Naive thymus-derived CD4-positive, alpha-beta T cell (primary cell): ENCODE measurements around the gene CHRNA4. TPM values are rescaled to one million over a fixed set of nuclear protein-coding genes. Genes with fewer than 3 reads are reported as not detected.
"Not testable (repeated sequence)": the region's sequence is repeated elsewhere in the genome, so short reads cannot be mapped to it uniquely, and the experiment has no call there.

Experiments
- ATAC-seq: fragments of 150-1000 bp; cut with Tn5 transposase; 2 replicates; pipeline ENCODE4 v1.10.0; 2021; ENCODE audit warnings: mild to moderate bottlenecking, moderate library complexity
- CTCF ChIA-PET: fragments of 350-600 bp; sonication (Branson Sonifier 250); formaldehyde crosslinking; loops from one replicate; lab custom pipeline; 2021; ENCODE audit warnings: antibody characterized with exemption; lab: Charles Lee
- POLR2A ChIA-PET: fragments of 350-600 bp; sonication (Branson Sonifier 250); formaldehyde crosslinking; loops from one replicate; lab custom pipeline; 2021; ENCODE audit warnings: antibody characterized with exemption, inconsistent platforms; lab: Charles Lee
- DNase-seq, 9 donors: peaks; one replicate each; pipeline versions ENCODE4 v3.0.0 to v3.0.0-alpha.2; 2020 to 2022; ENCODE audit warnings: mixed read lengths in 1 of 9
- H3K27ac ChIP-seq: one replicate; pipeline ENCODE4 v1.7.0; 2013; ENCODE audit warnings: mild to moderate bottlenecking, low read depth, low read length, moderate library complexity
- H3K27me3 ChIP-seq, 2 donors: one replicate each; pipeline ENCODE4 v1.7.0; 2013; ENCODE audit warnings: low read length in 2 of 2, mild to moderate bottlenecking in 2 of 2, moderate library complexity in 2 of 2; ENCODE audit not compliant: control insufficient read depth in 2 of 2, insufficient read depth in 2 of 2
- H3K36me3 ChIP-seq, 3 experiments: 1 replicate in 2 of 3; 2 replicates in 1 of 3; pipeline ENCODE4 v1.7.0; 2013; ENCODE audit warnings: low read length in 3 of 3, mild to moderate bottlenecking in 3 of 3, moderate library complexity in 1 of 3; ENCODE audit not compliant: insufficient read depth in 3 of 3, control insufficient read depth in 2 of 3
- H3K4me1 ChIP-seq, 2 donors: one replicate each; pipeline ENCODE4 v1.7.0; 2013; ENCODE audit warnings: low read length in 2 of 2, mild to moderate bottlenecking in 2 of 2, moderate library complexity in 1 of 2; ENCODE audit not compliant: control insufficient read depth in 2 of 2, insufficient read depth in 2 of 2
- H3K4me3 ChIP-seq: 2 replicates; pipeline ENCODE4 v1.7.0; 2013; ENCODE audit warnings: mild to moderate bottlenecking, low read length
- H3K9me3 ChIP-seq, 3 experiments: 1 replicate in 2 of 3; 2 replicates in 1 of 3; pipeline ENCODE4 v1.7.0; 2013; ENCODE audit warnings: low read length in 3 of 3; ENCODE audit not compliant: control insufficient read depth in 2 of 3
- H3K27ac Mint-ChIP-seq, 9 donors: one replicate each; pipeline ENCODE4 v1.8.0; 2020 to 2022; ENCODE audit warnings: mixed read lengths in 9 of 9, mild to moderate bottlenecking in 8 of 9, moderate library complexity in 5 of 9, inconsistent platforms in 2 of 9
- H3K27me3 Mint-ChIP-seq, 5 donors: one replicate each; pipeline ENCODE4 v1.8.0; 2021 to 2022; ENCODE audit warnings: mixed read lengths in 5 of 5, mild to moderate bottlenecking in 1 of 5
- H3K36me3 Mint-ChIP-seq, 5 donors: one replicate each; pipeline ENCODE4 v1.8.0; 2020 to 2022; ENCODE audit warnings: mixed read lengths in 5 of 5, mild to moderate bottlenecking in 3 of 5, inconsistent platforms in 1 of 5
- H3K4me1 Mint-ChIP-seq, 7 donors: one replicate each; pipeline ENCODE4 v1.8.0; 2020 to 2022; ENCODE audit warnings: mixed read lengths in 7 of 7, mild to moderate bottlenecking in 3 of 7, inconsistent platforms in 1 of 7
- H3K4me3 Mint-ChIP-seq, 10 donors: one replicate each; pipeline ENCODE4 v1.8.0; 2020 to 2022; ENCODE audit warnings: mild to moderate bottlenecking in 10 of 10, mixed read lengths in 10 of 10, moderate library complexity in 6 of 10, inconsistent platforms in 2 of 10
- H3K9me3 Mint-ChIP-seq, 11 donors: one replicate each; pipeline ENCODE4 v1.8.0; 2020 to 2022; ENCODE audit warnings: mixed read lengths in 11 of 11, mild to moderate bottlenecking in 4 of 11, inconsistent platforms in 1 of 11, moderate library complexity in 1 of 11
- intact Hi-C, 2 donors: fragments of 100-400 bp; cut with micrococcal nuclease; formaldehyde crosslinking; loops; one replicate each; pipeline ENCODE4 v1.15.1; 2023
- polyA plus RNA-seq, 2 donors: library from polyadenylated mRNA; unstranded; fragments of 300-500 nt; fragmentation: Illumina TruSeq; gene quantifications; one replicate each; pipeline ENCODE4 v1.2.3, GENCODE V29; 2021
- total RNA-seq, 6 experiments: library from RNA in 5 of 6; stranded (reverse) in 5 of 6; gene quantifications; 1 replicate in 5 of 6; 2 replicates in 1 of 6; pipeline ENCODE4 v1.2.3 and lab custom pipeline; 2021 to 2026

Gene CHRNA4
- total and polyA plus RNA-seq, 7 experiments from 2014 or later, result not detected

GRCh38 chr20:63343460-63344445 lies 17.4 kb downstream of the CHRNA4 start:
- POLR2A ChIA-PET, result no interaction called here
- ATAC-seq, result no peak
- Mint-ChIP-seq H3K27me3 (peaks cover 0 to 16% (median 16%) of the 10 kb centered on the region in 5 donors), H3K27ac (no peak overlapping the region), H3K4me3 (no peak overlapping the region), H3K4me1 (no peaks in the 10 kb centered on the region), H3K36me3 (no peaks in the 10 kb centered on the region), H3K9me3 (peaks cover 0 to 19% (median 1%) of the 10 kb centered on the region in 11 donors)
- intact Hi-C loops, result no loop called here
- H3K36me3 ChIP-seq, result no peaks in the 10 kb centered on the region
- no peak overlapping the region for H3K27ac ChIP-seq
- CTCF ChIA-PET, result no interaction called here
- no peak overlapping the region for H3K4me3 ChIP-seq
- no peaks in the 10 kb centered on the region for H3K27me3 ChIP-seq
- no peaks in the 10 kb centered on the region for H3K4me1 ChIP-seq
- no peak for DNase-seq
- no peaks in the 10 kb centered on the region for H3K9me3 ChIP-seq

GRCh38 chr20:63342561-63343459 lies 18.3 kb downstream of the CHRNA4 start:
- DNase-seq (no peak), ATAC-seq (no peak)
- H3K27me3 ChIP-seq, result no peaks in the 10 kb centered on the region
- Mint-ChIP-seq H3K4me1 (no peaks in the 10 kb centered on the region), H3K27me3 (peaks cover 0 to 25% (median 22%) of the 10 kb centered on the region in 5 donors), H3K4me3 (no peak overlapping the region), H3K27ac (no peak overlapping the region), H3K36me3 (no peaks in the 10 kb centered on the region), H3K9me3 (peaks cover 0 to 21% (median 1%) of the 10 kb centered on the region in 11 donors)
- no peaks in the 10 kb centered on the region for H3K9me3 ChIP-seq
- ChIA-PET CTCF (no interaction called here), POLR2A (no interaction called here)
- no peak overlapping the region for H3K27ac ChIP-seq
- H3K36me3 ChIP-seq, result no peaks in the 10 kb centered on the region
- intact Hi-C loops, result no loop called here
- H3K4me1 ChIP-seq, result no peaks in the 10 kb centered on the region
- no peak overlapping the region for H3K4me3 ChIP-seq

- H3K4me1 Mint-ChIP-seq, H3K4me3 ChIP-seq, H3K4me1 ChIP-seq, H3K36me3 Mint-ChIP-seq, intact Hi-C loops, CTCF ChIA-PET, H3K27me3 ChIP-seq, H3K27ac Mint-ChIP-seq, DNase-seq, H3K27ac ChIP-seq, ATAC-seq, H3K9me3 ChIP-seq, POLR2A ChIA-PET, H3K4me3 Mint-ChIP-seq, H3K36me3 ChIP-seq: not testable (repeated sequence)
- Mint-ChIP-seq H3K9me3 (peaks cover 0 to 21% (median 1%) of the 10 kb centered on the region in 11 donors), H3K27me3 (peaks cover 4 to 47% (median 39%) of the 10 kb centered on the region in 5 donors)
These were observed 20.9 kb downstream of the CHRNA4 start for GRCh38 chr20:63340158-63340688.

GRCh38 chr20:63339154-63340094 lies 21.7 kb downstream of the CHRNA4 start:
- H3K36me3 ChIP-seq, H3K4me1 ChIP-seq, CTCF ChIA-PET, H3K4me3 ChIP-seq, H3K4me3 Mint-ChIP-seq, H3K27ac Mint-ChIP-seq, H3K27me3 ChIP-seq, DNase-seq, POLR2A ChIA-PET, H3K36me3 Mint-ChIP-seq, intact Hi-C loops, ATAC-seq, H3K27ac ChIP-seq, H3K4me1 Mint-ChIP-seq, H3K9me3 ChIP-seq: not testable (repeated sequence)
- Mint-ChIP-seq H3K9me3 (peaks cover 0 to 21% (median 1%) of the 10 kb centered on the region in 11 donors), H3K27me3 (peaks cover 4 to 47% (median 39%) of the 10 kb centered on the region in 5 donors)

- no peak for ATAC-seq
- H3K4me3 ChIP-seq, result no peak overlapping the region
- H3K27me3 ChIP-seq, result no peaks in the 10 kb centered on the region
- H3K36me3 ChIP-seq, result no peaks in the 10 kb centered on the region
- H3K9me3 ChIP-seq, result no peaks in the 10 kb centered on the region
- no peaks in the 10 kb centered on the region for H3K4me1 Mint-ChIP-seq
- peaks cover 0 to 21% (median 4%) of the 10 kb centered on the region in 11 donors for H3K9me3 Mint-ChIP-seq
- DNase-seq, result no peak
- no peak overlapping the region for H3K27ac ChIP-seq
- intact Hi-C loops, result no loop called here
- ChIA-PET CTCF (no interaction called here), POLR2A (no interaction called here)
- H3K27ac Mint-ChIP-seq, result peak overlapping the region in 1 of 9 donors; percentile 13
- H3K27me3 Mint-ChIP-seq, result peaks cover 4 to 57% (median 43%) of the 10 kb centered on the region in 5 donors
- H3K36me3 Mint-ChIP-seq, result peaks cover 0 to 6% (median 0%) of the 10 kb centered on the region in 5 donors
- no peak overlapping the region for H3K4me3 Mint-ChIP-seq
- H3K4me1 ChIP-seq, result no peaks in the 10 kb centered on the region
These were observed 23.2 kb downstream of the CHRNA4 start for GRCh38 chr20:63337786-63338420.
